Neural cell (in vitro differentiated cells): Measurements from ENCODE around the gene DHPS.

ENCODE experiments used
- EP300 ChIP-seq: fragments of 450-650 bp; conservative IDR thresholded peaks from 2 replicates; pipeline ENCODE4 v1.6.1; 2014; ENCODE audit warnings: antibody characterized with exemption, mild to moderate bottlenecking, moderate library complexity; ENCODE audit not compliant: poor library complexity, severe bottlenecking
- EZH2 ChIP-seq: fragments of 200-600, 300-800 bp; shearing (Covaris generic), sonication (generic); IDR thresholded peaks from 2 replicates; pipeline ENCODE4 v1.6.1; 2014; ENCODE audit warnings: antibody characterized with exemption, low read length, borderline replicate concordance, mild to moderate bottlenecking; ENCODE audit not compliant: insufficient read depth, poor library complexity, severe bottlenecking
- MXI1 ChIP-seq: fragments of 450-650 bp; conservative IDR thresholded peaks from 2 replicates; pipeline ENCODE4 v1.6.1; 2014; ENCODE audit warnings: antibody characterized with exemption, mild to moderate bottlenecking; ENCODE audit not compliant: poor library complexity, severe bottlenecking
- POLR2AphosphoS5 ChIP-seq: IDR thresholded peaks from 2 replicates; pipeline ENCODE4 v1.6.1; 2012
- SMC3 ChIP-seq: fragments of 450-650 bp; conservative IDR thresholded peaks from 2 replicates; pipeline ENCODE4 v1.6.1; 2014; ENCODE audit warnings: antibody characterized with exemption, mild to moderate bottlenecking, moderate library complexity; ENCODE audit not compliant: poor library complexity
- TAF1 ChIP-seq: IDR thresholded peaks from 2 replicates; pipeline ENCODE4 v1.6.1; 2012; ENCODE audit warnings: low read depth
- TF ChIP-seq, protein P1 (sequence below): fragments of 450-650 bp; IDR thresholded peaks from 2 replicates; pipeline ENCODE4 v1.5.1; 2014; ENCODE audit warnings: antibody characterized with exemption, mild to moderate bottlenecking, moderate library complexity; ENCODE audit not compliant: poor library complexity, severe bottlenecking
- TF ChIP-seq, protein P2 (sequence below): IDR thresholded peaks from 2 replicates; pipeline ENCODE4 v1.6.1; 2012; ENCODE audit warnings: borderline replicate concordance

DNA sequence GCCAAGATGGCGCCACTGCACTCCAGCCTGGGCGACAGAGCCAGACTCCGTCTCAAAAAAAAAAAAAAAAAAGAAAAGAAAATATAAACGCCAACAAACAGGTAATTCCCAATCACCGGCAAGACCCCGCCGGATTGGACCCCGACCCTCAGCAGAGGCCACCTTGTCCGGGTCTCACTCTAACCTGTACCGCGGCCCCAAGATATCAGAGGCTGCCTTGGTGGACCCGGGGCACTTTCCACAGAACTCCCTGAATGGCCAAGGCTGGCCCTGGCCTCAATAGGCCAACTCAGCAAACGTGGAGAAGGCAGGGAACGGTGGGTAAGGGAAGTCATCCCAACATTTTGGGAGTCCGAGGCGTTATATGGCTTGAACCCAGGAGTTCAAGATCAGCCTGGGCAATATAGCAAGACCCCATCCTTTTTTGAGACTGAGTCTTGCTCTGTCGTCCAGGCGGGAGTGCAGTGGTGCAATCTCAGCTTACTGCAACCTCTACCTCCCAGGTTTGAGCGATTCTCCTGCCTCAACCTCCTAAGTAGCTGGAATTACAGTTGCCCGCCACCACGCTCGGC lies 43.0 kb downstream of the DHPS start:
- TF ChIP-seq, protein P1, sequence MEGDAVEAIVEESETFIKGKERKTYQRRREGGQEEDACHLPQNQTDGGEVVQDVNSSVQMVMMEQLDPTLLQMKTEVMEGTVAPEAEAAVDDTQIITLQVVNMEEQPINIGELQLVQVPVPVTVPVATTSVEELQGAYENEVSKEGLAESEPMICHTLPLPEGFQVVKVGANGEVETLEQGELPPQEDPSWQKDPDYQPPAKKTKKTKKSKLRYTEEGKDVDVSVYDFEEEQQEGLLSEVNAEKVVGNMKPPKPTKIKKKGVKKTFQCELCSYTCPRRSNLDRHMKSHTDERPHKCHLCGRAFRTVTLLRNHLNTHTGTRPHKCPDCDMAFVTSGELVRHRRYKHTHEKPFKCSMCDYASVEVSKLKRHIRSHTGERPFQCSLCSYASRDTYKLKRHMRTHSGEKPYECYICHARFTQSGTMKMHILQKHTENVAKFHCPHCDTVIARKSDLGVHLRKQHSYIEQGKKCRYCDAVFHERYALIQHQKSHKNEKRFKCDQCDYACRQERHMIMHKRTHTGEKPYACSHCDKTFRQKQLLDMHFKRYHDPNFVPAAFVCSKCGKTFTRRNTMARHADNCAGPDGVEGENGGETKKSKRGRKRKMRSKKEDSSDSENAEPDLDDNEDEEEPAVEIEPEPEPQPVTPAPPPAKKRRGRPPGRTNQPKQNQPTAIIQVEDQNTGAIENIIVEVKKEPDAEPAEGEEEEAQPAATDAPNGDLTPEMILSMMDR = no peak
- TF ChIP-seq POLR2AphosphoS5 = no peak
- TF ChIP-seq EP300 = no peak
- TF ChIP-seq SMC3 = no peak
- no peak for TF ChIP-seq MXI1
- no peak for TF ChIP-seq TAF1
- TF ChIP-seq EZH2 = no peak
- TF ChIP-seq, protein P2, sequence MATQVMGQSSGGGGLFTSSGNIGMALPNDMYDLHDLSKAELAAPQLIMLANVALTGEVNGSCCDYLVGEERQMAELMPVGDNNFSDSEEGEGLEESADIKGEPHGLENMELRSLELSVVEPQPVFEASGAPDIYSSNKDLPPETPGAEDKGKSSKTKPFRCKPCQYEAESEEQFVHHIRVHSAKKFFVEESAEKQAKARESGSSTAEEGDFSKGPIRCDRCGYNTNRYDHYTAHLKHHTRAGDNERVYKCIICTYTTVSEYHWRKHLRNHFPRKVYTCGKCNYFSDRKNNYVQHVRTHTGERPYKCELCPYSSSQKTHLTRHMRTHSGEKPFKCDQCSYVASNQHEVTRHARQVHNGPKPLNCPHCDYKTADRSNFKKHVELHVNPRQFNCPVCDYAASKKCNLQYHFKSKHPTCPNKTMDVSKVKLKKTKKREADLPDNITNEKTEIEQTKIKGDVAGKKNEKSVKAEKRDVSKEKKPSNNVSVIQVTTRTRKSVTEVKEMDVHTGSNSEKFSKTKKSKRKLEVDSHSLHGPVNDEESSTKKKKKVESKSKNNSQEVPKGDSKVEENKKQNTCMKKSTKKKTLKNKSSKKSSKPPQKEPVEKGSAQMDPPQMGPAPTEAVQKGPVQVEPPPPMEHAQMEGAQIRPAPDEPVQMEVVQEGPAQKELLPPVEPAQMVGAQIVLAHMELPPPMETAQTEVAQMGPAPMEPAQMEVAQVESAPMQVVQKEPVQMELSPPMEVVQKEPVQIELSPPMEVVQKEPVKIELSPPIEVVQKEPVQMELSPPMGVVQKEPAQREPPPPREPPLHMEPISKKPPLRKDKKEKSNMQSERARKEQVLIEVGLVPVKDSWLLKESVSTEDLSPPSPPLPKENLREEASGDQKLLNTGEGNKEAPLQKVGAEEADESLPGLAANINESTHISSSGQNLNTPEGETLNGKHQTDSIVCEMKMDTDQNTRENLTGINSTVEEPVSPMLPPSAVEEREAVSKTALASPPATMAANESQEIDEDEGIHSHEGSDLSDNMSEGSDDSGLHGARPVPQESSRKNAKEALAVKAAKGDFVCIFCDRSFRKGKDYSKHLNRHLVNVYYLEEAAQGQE = no peak
